HCT116 (cell line): Measurements from ENCODE around the gene RNF150. TPM values are rescaled to one million over a fixed set of nuclear protein-coding genes. Genes with fewer than 3 reads are reported as not detected.

ENCODE experiments used
- ATAC-seq: fragments of 200-7000 bp; cut with Tn5 transposase; 2 replicates; pipeline ENCODE4 v1.9.1; 2020; ENCODE audit warnings: mild to moderate bottlenecking, moderate library complexity
- BruUV-seq: library from RNA; stranded (reverse); fragments of 400-500 nt; replicated peaks from 2 replicates; lab custom pipeline; 2021; lab: Mats Ljungman, UMichigan
- CTCF ChIA-PET: fragments of 300-600 bp; sonication (Branson Sonifier 250); formaldehyde crosslinking; loops from one replicate; lab custom pipeline; 2021; ENCODE audit warnings: antibody characterized with exemption; lab: Charles Lee
- POLR2A ChIA-PET: fragments of 300-600, 350-600 bp; sonication (Branson Sonifier 250); formaldehyde crosslinking; loops from one replicate; lab custom pipeline; 2021; ENCODE audit warnings: antibody characterized with exemption; lab: Charles Lee
- RAD21 ChIA-PET, 2 experiments: fragments of 300-600 bp; sonication (Branson Sonifier 250); formaldehyde crosslinking; loops; one replicate each; lab custom pipeline; 2023; ENCODE audit warnings: low total read pairs in 2 of 2; ENCODE audit not compliant: uncharacterized antibody in 2 of 2, unreplicated experiment in 2 of 2, low non-redundant PET in 1 of 2; lab: Charles Lee
- DNase-seq: peaks from one replicate; pipeline ENCODE4 v3.0.0-alpha.2; 2010; ENCODE audit warnings: low read depth, low spot score
- H2AFZ ChIP-seq: fragments of 200-600 bp; shearing (Covaris generic), sonication (generic); 2 replicates; pipeline ENCODE4 v1.6.1; 2017; ENCODE audit warnings: low read depth, mixed run types, mixed read lengths, antibody characterized with exemption, low read length; ENCODE audit not compliant: poor library complexity, severe bottlenecking
- H3K27ac ChIP-seq: 2 replicates; pipeline ENCODE4 v1.5.1; 2012; ENCODE audit warnings: low read depth, low read length
- H3K27me3 ChIP-seq: fragments of 200-600 bp; sonication (generic); 2 replicates; pipeline ENCODE4 v1.6.1; 2016; ENCODE audit warnings: mixed run types, low read length, mixed read lengths; ENCODE audit not compliant: insufficient read depth
- H3K36me3 ChIP-seq, 2 experiments: fragments of 200-500 bp in 1 of 2; fragments of 200-600 bp in 1 of 2; sonication (Bioruptor generic) in 1 of 2; sonication (generic) in 1 of 2; 2 replicates each; pipeline versions ENCODE4 v1.5.1 to v1.6.1; 2014 to 2016; ENCODE audit warnings: low read length in 2 of 2, inconsistent platforms in 1 of 2, mixed read lengths in 1 of 2, mixed run types in 1 of 2; ENCODE audit not compliant: insufficient read depth in 2 of 2, control insufficient read depth in 1 of 2
- H3K4me1 ChIP-seq, 2 experiments: fragments of 200-600 bp in 1 of 2; sonication (generic) in 1 of 2; 2 replicates each; pipeline versions ENCODE4 v1.5.1 to v1.6.1; 2012 to 2017; ENCODE audit warnings: low read length in 2 of 2, inconsistent platforms in 1 of 2, mild to moderate bottlenecking in 1 of 2, mixed read lengths in 1 of 2, mixed run types in 1 of 2, moderate library complexity in 1 of 2; ENCODE audit not compliant: insufficient read depth in 2 of 2, control insufficient read depth in 1 of 2
- H3K4me2 ChIP-seq: fragments of 200-600 bp; sonication (generic); 2 replicates; pipeline ENCODE4 v1.6.1; 2017; ENCODE audit warnings: mixed run types, low read length, mixed read lengths
- H3K4me3 ChIP-seq, 2 experiments: fragments of 200-600 bp in 1 of 2; sonication (generic) in 1 of 2; replicated peaks in 1 of 2; 2 replicates each; pipeline ENCODE4 v1.5.1; 2011 to 2016; ENCODE audit warnings: low read length in 2 of 2, control low read depth in 1 of 2, low read depth in 1 of 2, mild to moderate bottlenecking in 1 of 2, mixed read lengths in 1 of 2, mixed run types in 1 of 2
- H3K79me2 ChIP-seq: fragments of 200-600 bp; sonication (generic); 2 replicates; pipeline ENCODE4 v1.6.1; 2017; ENCODE audit warnings: mild to moderate bottlenecking, mixed run types, low read length, moderate library complexity, mixed read lengths; ENCODE audit not compliant: insufficient read depth
- H3K9ac ChIP-seq: fragments of 200-600 bp; sonication (generic); 2 replicates; pipeline ENCODE4 v1.6.1; 2016; ENCODE audit warnings: low read length, mixed read lengths
- H3K9me2 ChIP-seq: fragments of 200-600 bp; sonication (generic), shearing (Covaris generic); 2 replicates; pipeline ENCODE4 v1.6.1; 2017; ENCODE audit warnings: mixed run types, mild to moderate bottlenecking, moderate library complexity; ENCODE audit not compliant: insufficient read depth
- H3K9me3 ChIP-seq, 2 experiments: fragments of 200-500 bp in 1 of 2; fragments of 200-600 bp in 1 of 2; sonication (Bioruptor generic) in 1 of 2; sonication (generic) in 1 of 2; 2 replicates each; pipeline ENCODE4 v1.6.1; 2014 to 2017; ENCODE audit warnings: low read length in 2 of 2, mixed read lengths in 2 of 2, inconsistent platforms in 1 of 2, low read depth in 1 of 2, mild to moderate bottlenecking in 1 of 2, mixed run types in 1 of 2, moderate library complexity in 1 of 2; ENCODE audit not compliant: control insufficient read depth in 1 of 2, insufficient read depth in 1 of 2
- H4K20me1 ChIP-seq: fragments of 200-600 bp; sonication (generic), shearing (Covaris generic); 2 replicates; pipeline ENCODE4 v1.6.1; 2017; ENCODE audit warnings: mixed run types, mild to moderate bottlenecking, moderate library complexity; ENCODE audit not compliant: insufficient read depth
- CBX3 ChIP-seq: IDR thresholded peaks from 2 replicates; pipeline ENCODE4 v1.6.1; 2012; ENCODE audit warnings: low read depth
- CTCF ChIP-seq, 3 experiments: fragments of 200-600 bp in 1 of 3; sonication (generic) in 1 of 3; IDR thresholded peaks in 2 of 3; conservative IDR thresholded peaks in 1 of 3; 2 replicates each; pipeline ENCODE4 v1.5.1; 2012 to 2017; ENCODE audit warnings: low read depth in 2 of 3, low read length in 2 of 3, antibody characterized with exemption in 1 of 3, borderline replicate concordance in 1 of 3, control low read depth in 1 of 3, mild to moderate bottlenecking in 1 of 3, mixed read lengths in 1 of 3, mixed run types in 1 of 3, moderate library complexity in 1 of 3; ENCODE audit not compliant: insufficient read depth in 1 of 3
- EGR1 ChIP-seq: IDR thresholded peaks from 2 replicates; pipeline ENCODE4 v1.6.1; 2012; ENCODE audit warnings: low read depth
- ELF1 ChIP-seq: IDR thresholded peaks from 2 replicates; pipeline ENCODE4 v1.6.1; 2012; ENCODE audit warnings: low read depth, borderline replicate concordance
- EZH2 ChIP-seq: fragments of 200-600 bp; sonication (generic); IDR thresholded peaks from 2 replicates; pipeline ENCODE4 v1.6.1; 2017; ENCODE audit warnings: antibody characterized with exemption, mixed run types
- EZH2phosphoT487 ChIP-seq: fragments of 200-600 bp; IDR thresholded peaks from 2 replicates; pipeline ENCODE4 v1.6.1; 2018; ENCODE audit warnings: antibody characterized with exemption, borderline replicate concordance
- JUND ChIP-seq: IDR thresholded peaks from 2 replicates; pipeline ENCODE4 v1.6.1; 2012
- POLR2A ChIP-seq: IDR thresholded peaks from 2 replicates; pipeline ENCODE4 v1.7.0; 2011; ENCODE audit warnings: borderline replicate concordance; ENCODE audit not compliant: insufficient read depth, insufficient read length; ENCODE audit errors: extremely low read depth
- RAD21 ChIP-seq: IDR thresholded peaks from 2 replicates; pipeline ENCODE4 v1.6.1; 2012; ENCODE audit warnings: low read depth, mild to moderate bottlenecking
- SIN3A ChIP-seq: IDR thresholded peaks from 2 replicates; pipeline ENCODE4 v1.6.1; 2012; ENCODE audit warnings: low read depth
- TCF7L2 ChIP-seq: IDR thresholded peaks from 2 replicates; pipeline ENCODE4 v1.7.0; 2011; ENCODE audit warnings: borderline replicate concordance, inconsistent platforms; ENCODE audit not compliant: insufficient read depth, insufficient read length; ENCODE audit errors: extremely low read depth
- YY1 ChIP-seq: IDR thresholded peaks from 2 replicates; pipeline ENCODE4 v1.6.1; 2011; ENCODE audit warnings: low read length, low read depth, moderate library complexity, mild to moderate bottlenecking; ENCODE audit not compliant: insufficient replicate concordance; ENCODE audit errors: extremely low read depth
- ZBTB33 ChIP-seq: IDR thresholded peaks from 2 replicates; pipeline ENCODE4 v1.6.1; 2011; ENCODE audit warnings: mild to moderate bottlenecking, low read length, moderate library complexity; ENCODE audit not compliant: insufficient replicate concordance; ENCODE audit errors: extremely low read depth
- ZNF274 ChIP-seq: fragments of 200-500 bp; sonication (Bioruptor generic); IDR thresholded peaks from 2 replicates; pipeline ENCODE4 v1.6.1; 2014; ENCODE audit warnings: mild to moderate bottlenecking, low read depth, low read length, inconsistent platforms
- intact Hi-C: fragments of 100-400 bp; cut with micrococcal nuclease; formaldehyde crosslinking; loops from 2 replicates; pipeline ENCODE4 v1.10.0; 2022
- total RNA-seq: library from RNA; stranded (reverse); gene quantifications from one replicate; pipeline ENCODE4 v1.2.1, GENCODE V29; 2021; ENCODE audit not compliant: unreplicated experiment
- TF ChIP-seq, protein P1 (sequence below): IDR thresholded peaks from 2 replicates; pipeline ENCODE4 v1.6.1; 2012; ENCODE audit warnings: low read depth
- TF ChIP-seq, protein P2 (sequence below): IDR thresholded peaks from 2 replicates; pipeline ENCODE4 v1.6.1; 2012

The RNF150 gene
- total RNA-seq, 1 experiment from 2014 or later = 0.07 TPM

DNA sequence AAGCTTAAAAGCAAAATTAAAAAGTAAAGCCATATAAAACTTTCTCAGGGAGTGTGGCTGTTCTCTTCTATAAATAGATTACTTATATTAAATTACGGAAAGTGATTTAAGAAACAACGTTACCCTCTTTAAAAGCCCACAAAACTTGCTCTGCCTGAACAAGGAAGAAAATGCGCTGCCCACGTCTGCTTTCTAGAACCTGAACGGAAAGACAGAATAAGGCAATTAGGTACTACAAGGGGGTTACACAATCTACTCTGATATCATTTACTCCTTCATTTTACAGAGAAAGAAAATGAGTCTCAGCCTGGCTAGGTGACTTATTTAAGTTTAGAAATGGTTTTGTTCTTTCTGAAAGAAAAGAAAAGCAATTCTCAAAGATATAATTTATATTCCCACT lies 147.2 kb downstream of the RNF150 start:
- no peaks in the 10 kb centered on the region for H3K36me3 ChIP-seq
- no peak for DNase-seq
- no peak overlapping the region for H3K9ac ChIP-seq
- POLR2A ChIA-PET = no interaction called here
- TF ChIP-seq POLR2A (no peak), CTCF (IDR thresholded peaks at IDR 0.05 in 2 of 3, conservative IDR thresholded peaks at IDR 0.05 in 1 of 3; ENCODE audit: borderline replicate concordance in 1 of 3, insufficient read depth in 1 of 3, low read depth in 2 of 3, low read length in 2 of 3) (no peak), YY1 (no peak), CBX3 (no peak), EZH2 (no peak), EZH2phosphoT487 (no peak), ZBTB33 (no peak), RAD21 (no peak), TCF7L2 (no peak), ZNF274 (no peak), ELF1 (no peak), SIN3A (no peak), JUND (no peak), EGR1 (no peak)
- TF ChIP-seq, protein P1, sequence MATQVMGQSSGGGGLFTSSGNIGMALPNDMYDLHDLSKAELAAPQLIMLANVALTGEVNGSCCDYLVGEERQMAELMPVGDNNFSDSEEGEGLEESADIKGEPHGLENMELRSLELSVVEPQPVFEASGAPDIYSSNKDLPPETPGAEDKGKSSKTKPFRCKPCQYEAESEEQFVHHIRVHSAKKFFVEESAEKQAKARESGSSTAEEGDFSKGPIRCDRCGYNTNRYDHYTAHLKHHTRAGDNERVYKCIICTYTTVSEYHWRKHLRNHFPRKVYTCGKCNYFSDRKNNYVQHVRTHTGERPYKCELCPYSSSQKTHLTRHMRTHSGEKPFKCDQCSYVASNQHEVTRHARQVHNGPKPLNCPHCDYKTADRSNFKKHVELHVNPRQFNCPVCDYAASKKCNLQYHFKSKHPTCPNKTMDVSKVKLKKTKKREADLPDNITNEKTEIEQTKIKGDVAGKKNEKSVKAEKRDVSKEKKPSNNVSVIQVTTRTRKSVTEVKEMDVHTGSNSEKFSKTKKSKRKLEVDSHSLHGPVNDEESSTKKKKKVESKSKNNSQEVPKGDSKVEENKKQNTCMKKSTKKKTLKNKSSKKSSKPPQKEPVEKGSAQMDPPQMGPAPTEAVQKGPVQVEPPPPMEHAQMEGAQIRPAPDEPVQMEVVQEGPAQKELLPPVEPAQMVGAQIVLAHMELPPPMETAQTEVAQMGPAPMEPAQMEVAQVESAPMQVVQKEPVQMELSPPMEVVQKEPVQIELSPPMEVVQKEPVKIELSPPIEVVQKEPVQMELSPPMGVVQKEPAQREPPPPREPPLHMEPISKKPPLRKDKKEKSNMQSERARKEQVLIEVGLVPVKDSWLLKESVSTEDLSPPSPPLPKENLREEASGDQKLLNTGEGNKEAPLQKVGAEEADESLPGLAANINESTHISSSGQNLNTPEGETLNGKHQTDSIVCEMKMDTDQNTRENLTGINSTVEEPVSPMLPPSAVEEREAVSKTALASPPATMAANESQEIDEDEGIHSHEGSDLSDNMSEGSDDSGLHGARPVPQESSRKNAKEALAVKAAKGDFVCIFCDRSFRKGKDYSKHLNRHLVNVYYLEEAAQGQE = no peak
- TF ChIP-seq, protein P2, sequence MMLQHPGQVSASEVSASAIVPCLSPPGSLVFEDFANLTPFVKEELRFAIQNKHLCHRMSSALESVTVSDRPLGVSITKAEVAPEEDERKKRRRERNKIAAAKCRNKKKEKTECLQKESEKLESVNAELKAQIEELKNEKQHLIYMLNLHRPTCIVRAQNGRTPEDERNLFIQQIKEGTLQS = no peak
- TF ChIP-seq, all 23 proteins: peak for 0
- no peak overlapping the region for H3K27ac ChIP-seq
- H3K27me3 ChIP-seq = no peaks in the 10 kb centered on the region
- H3K9me3 ChIP-seq = no peaks in the 10 kb centered on the region
- no peak overlapping the region for H2AFZ ChIP-seq
- no peaks in the 10 kb centered on the region for H3K4me1 ChIP-seq
- ATAC-seq = no peak
- no peak overlapping the region for H3K4me3 ChIP-seq
- H3K4me2 ChIP-seq = no peak overlapping the region
- intact Hi-C loops = no loop called here
- no peaks in the 10 kb centered on the region for H3K9me2 ChIP-seq
- BruUV-seq = no TSS peak
- ChIA-PET CTCF (no interaction called here), RAD21 (no interaction called here)
- H4K20me1 ChIP-seq = no peaks in the 10 kb centered on the region
- H3K79me2 ChIP-seq = no peaks in the 10 kb centered on the region
